Fibroblast of villous mesenchyme (primary cell): ENCODE results near the gene GPX7. TPM values are rescaled to one million over a fixed set of nuclear protein-coding genes. Genes with fewer than 3 reads are reported as not detected.
A peak's percentile ranks its signal among the peaks of the same experiment; 100 is the strongest.

Experiments used
- DNase-seq: peaks from one replicate; pipeline ENCODE4 v3.0.0-alpha.2; 2010; ENCODE audit warnings: low read depth
- H3K4me3 ChIP-seq: 2 replicates; pipeline ENCODE4 v1.5.1; 2011; ENCODE audit warnings: low read depth, mild to moderate bottlenecking, low read length
- CTCF ChIP-seq: IDR thresholded peaks from 2 replicates; pipeline ENCODE4 v1.5.1; 2012; ENCODE audit warnings: low read depth, mild to moderate bottlenecking, low read length; ENCODE audit not compliant: insufficient read depth
- total RNA-seq: library from RNA; depleted of rRNA; stranded (reverse); fragments of >200 nt; gene quantifications from 2 replicates; pipeline ENCODE4 v1.2.3, GENCODE V29; 2012

The GPX7 gene
- total RNA-seq, 1 donor, result 64.8 TPM

DNA sequence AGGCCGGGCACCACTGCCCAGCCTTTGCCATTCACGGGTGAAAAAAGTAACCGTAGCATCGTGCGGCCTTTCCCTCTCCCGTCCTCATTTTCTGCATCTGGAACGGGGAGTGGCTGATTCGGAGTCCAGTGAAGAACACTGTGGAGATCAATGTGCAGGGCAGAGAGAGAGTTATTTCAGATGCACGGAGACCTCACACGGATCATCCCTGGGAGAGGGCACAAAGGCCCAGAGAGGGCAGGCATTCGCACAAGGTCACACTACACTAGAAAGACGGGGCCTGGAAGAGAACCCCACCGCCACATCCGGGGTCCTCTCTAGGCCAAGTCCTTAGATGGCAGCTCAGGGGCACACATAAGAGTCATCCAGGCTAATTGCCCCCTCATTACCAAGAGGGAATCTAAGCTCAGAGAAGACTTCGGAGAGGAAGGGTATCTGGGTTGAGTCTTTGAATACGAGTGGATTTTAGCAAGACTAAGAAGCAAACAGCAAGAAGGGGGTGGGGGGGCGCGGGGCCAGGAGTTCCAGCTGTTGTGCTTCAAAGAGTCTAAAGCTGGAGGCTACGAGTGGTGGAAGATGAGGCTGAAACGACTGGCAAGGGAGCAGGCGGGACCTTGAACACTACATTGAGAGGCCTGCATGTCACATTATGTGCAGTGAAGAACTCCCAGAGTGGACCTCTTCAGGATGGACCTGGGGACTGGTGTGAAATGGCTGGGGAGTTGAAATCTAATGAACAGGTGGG, 857 bp downstream of the GPX7 start:
- no peak for TF ChIP-seq CTCF
- DNase-seq, result peak; percentile 29
- peak overlapping the region; percentile 46 for H3K4me3 ChIP-seq

- no peak for DNase-seq
- TF ChIP-seq CTCF, result no peak
Measured at GRCh38 chr1:52603630-52604029, 1.5 kb downstream of the GPX7 start.

GRCh38 chr1:52604063-52604770, 2.0 kb downstream of the GPX7 start:
- H3K4me3 ChIP-seq, result no peak overlapping the region
- no peak for DNase-seq
- no peak for TF ChIP-seq CTCF

More at GRCh38 chr1:52603630-52604029, 1.5 kb downstream of the GPX7 start:
- no peak overlapping the region for H3K4me3 ChIP-seq

DNA sequence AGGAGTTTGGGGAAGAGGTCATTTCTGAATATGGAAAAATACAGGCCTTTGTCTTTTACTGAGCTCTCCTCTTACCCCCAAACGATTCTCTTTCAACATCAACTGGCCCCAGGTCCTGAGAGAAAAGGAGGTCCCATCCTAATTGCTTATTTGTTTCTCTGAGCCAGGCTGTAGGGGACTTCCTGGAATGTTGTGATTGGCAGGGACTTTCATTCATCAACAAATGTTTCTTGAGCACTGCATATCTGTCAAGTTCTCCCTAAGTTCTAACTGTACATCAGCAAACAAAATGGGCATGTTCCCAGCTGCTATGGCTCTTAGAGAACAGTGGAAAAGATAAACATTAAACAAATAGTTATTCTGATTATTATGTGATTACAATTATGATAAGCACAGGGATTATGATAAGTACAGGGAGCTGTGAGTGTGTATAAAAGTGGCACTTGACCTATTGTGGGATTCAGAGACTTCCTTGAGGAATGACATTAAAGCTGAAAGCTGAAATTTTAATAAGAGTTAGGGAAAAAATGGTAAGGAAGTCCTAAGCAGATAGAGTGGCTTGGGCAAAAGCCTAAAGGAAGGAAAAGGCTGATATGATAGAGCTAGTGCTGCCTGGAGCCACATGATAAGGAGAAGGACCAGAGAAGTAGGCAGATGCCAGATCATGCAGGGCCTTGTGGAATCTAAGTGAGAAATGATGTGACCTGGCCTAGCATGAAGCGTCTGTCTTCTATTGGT, 11.6 kb downstream of the GPX7 start:
- no peak for DNase-seq
- H3K4me3 ChIP-seq, result no peak overlapping the region
- TF ChIP-seq CTCF, result no peak

DNA sequence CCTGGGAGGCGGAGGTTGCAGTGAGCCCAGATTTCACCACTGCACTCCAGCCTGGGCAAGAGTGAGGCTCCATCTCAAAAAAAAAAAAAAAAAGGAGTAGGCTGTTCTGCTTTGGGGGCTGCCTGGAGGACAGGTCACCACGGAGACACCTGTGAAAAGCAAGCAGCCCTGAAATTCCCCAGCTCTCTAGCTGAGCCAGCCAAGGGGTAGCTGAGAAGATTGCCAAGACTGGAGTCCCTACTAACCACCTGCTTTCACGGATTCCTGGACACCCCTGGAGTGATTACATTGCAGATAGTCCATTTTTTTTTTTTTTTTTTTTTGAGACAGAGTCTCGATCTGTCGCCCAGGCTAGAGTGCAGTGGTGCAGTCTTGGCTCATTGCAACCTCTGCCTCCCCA, 12.5 kb downstream of the GPX7 start:
- no peak for TF ChIP-seq CTCF
- no peak for DNase-seq
- no peak overlapping the region for H3K4me3 ChIP-seq

GRCh38 chr1:52615489-52616042, 13.4 kb downstream of the GPX7 start:
- H3K4me3 ChIP-seq, result no peak overlapping the region
- DNase-seq, result no peak
- no peak for TF ChIP-seq CTCF
